ENCODE measurements around the gene YIF1B.

The YIF1B gene

GRCh38 chr19:38308926-38309614, 6.7 kb downstream of the YIF1B start:
- no peak for TF ChIP-seq CTCF (IDR thresholded peaks at IDR 0.05; ENCODE audit: insufficient read depth, low read length, missing control alignments)
- H3K4me3 ChIP-seq (ENCODE audit: low read depth, low read length): no peak overlapping the region
- CTCF ChIA-PET: interaction anchor here (2.7 kb wide), 1 partner anchor 65 kb away, joined by 10 read pairs; no protein-coding TSS in a partner anchor
- no peak for DNase-seq (ENCODE audit: low read depth, low spot score)
- POLR2A ChIA-PET: no interaction called here

- H3K4me3 ChIP-seq (ENCODE audit: low read depth, low read length): no peak overlapping the region
- POLR2A ChIA-PET: no interaction called here
- no peak for DNase-seq (ENCODE audit: low read depth, low spot score)
- no peak for TF ChIP-seq CTCF (IDR thresholded peaks at IDR 0.05; ENCODE audit: insufficient read depth, low read length, missing control alignments)
- CTCF ChIA-PET: no interaction called here
These were observed 7.6 kb downstream of the YIF1B start for GRCh38 chr19:38308006-38308766.

DNA sequence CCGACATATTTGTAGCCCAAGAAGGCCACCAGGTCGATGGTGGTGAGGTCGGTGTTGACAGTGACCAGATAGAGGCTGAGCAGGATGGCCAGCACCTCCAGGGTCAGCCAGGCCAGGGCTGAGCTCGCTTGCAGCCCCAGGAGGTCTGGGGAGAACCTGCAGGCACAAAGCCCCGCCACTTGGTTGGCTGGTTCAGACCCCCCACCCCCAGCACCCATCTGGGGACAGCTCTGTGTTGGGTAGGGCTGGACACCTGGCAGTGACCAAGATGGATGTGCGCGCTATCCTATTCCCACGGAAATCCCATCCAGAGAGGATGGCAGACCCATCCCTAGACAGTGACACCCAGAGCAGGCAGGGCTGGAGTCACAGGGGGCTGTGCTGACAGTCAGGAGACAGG, 8.2 kb downstream of the YIF1B start:
- CTCF ChIA-PET: no interaction called here
- POLR2A ChIA-PET: no interaction called here
- TF ChIP-seq CTCF (IDR thresholded peaks at IDR 0.05; ENCODE audit: insufficient read depth, low read length, missing control alignments): no peak
- H3K4me3 ChIP-seq (ENCODE audit: low read depth, low read length): no peak overlapping the region
- no peak for DNase-seq (ENCODE audit: low read depth, low spot score)

DNA sequence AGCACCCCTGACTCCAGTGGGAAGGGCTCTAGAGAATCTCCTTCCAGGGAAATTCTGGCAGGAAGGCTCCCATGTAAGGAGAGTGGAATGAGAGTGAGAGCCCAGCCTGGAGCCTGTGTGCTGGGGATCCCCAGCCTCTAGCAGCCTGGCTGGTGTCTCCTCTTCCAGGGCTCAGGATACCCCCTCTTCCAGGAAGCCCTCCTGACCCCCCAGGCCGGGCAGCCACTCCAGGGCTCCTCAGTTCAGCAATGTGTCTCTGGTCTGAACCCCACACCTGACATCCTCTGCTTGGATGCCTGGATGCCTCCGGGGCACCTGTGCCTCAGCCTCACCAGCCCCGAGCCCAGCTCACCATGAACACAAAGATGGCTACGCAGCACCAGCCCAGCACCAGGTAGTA, 8.7 kb downstream of the YIF1B start:
- no peak for DNase-seq (ENCODE audit: low read depth, low spot score)
- POLR2A ChIA-PET: no interaction called here
- TF ChIP-seq CTCF (IDR thresholded peaks at IDR 0.05; ENCODE audit: insufficient read depth, low read length, missing control alignments): no peak
- H3K4me3 ChIP-seq (ENCODE audit: low read depth, low read length): no peak overlapping the region
- CTCF ChIA-PET: no interaction called here

GRCh38 chr19:38306236-38306635, 9.5 kb downstream of the YIF1B start:
- POLR2A ChIA-PET: no interaction called here
- no peak overlapping the region for H3K4me3 ChIP-seq (ENCODE audit: low read depth, low read length)
- no peak for TF ChIP-seq CTCF (IDR thresholded peaks at IDR 0.05; ENCODE audit: insufficient read depth, low read length, missing control alignments)
- CTCF ChIA-PET: no interaction called here
- no peak for DNase-seq (ENCODE audit: low read depth, low spot score)

DNA sequence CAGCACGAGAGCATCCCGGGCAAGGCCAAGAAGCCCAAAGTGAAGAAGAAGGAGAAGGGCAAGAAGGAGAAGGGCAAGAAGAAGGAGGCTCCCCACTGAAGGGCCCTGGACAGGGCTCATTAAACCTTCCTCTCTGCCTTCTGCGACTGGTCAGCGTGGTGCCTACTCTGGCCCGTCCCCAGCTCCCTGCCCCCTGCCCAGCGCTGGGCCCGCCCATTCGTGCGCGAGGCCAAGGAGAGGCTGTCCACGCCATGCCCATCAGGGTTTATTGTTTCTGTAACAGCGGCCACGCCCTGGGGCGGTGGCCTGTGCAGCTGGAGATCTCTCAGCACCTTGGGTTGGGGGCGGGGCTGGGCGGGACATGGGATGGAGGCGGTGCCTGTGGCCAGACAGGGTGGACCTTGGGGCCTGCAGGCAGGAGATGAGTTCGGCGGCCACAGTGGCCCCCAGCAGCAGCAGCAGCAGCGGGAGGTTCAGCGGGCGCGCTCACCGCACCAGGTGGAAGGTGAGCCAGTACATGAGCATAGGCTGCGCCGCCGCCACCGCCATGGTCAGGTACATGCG, 10.8 kb downstream of the YIF1B start:
- no peak for TF ChIP-seq CTCF (IDR thresholded peaks at IDR 0.05; ENCODE audit: insufficient read depth, low read length, missing control alignments)
- CTCF ChIA-PET: no interaction called here
- H3K4me3 ChIP-seq (ENCODE audit: low read depth, low read length): no peak overlapping the region
- POLR2A ChIA-PET: no interaction called here
- DNase-seq (ENCODE audit: low read depth, low spot score): no peak
